Thyroid gland (tissue), 4 donors: ENCODE measurements around the gene IL37.

Source experiments
- CTCF ChIP-seq, 6 experiments: fragments of 200-600 bp in 3 of 6; fragments of 450-650 bp in 3 of 6; sonication (generic) in 3 of 6; IDR thresholded peaks; one replicate each; pipeline ENCODE4 v1.5.1; 2016 to 2019; ENCODE audit warnings: antibody characterized with exemption in 6 of 6, mild to moderate bottlenecking in 2 of 6, inconsistent platforms in 1 of 6, moderate library complexity in 1 of 6
- POLR2A ChIP-seq, 2 donors: fragments of 450-650 bp; IDR thresholded peaks; one replicate each; pipeline ENCODE4 v1.6.1; 2017; ENCODE audit warnings: antibody characterized with exemption in 2 of 2, mild to moderate bottlenecking in 2 of 2, moderate library complexity in 1 of 2

- TF ChIP-seq POLR2A (IDR thresholded peaks at IDR 0.05): no peak
- TF ChIP-seq CTCF (IDR thresholded peaks at IDR 0.05): no peak
These were observed 48.3 kb downstream of the IL37 start for GRCh38 chr2:112959109-112959812.
